Renal cortex interstitium (tissue), 11 donors: ENCODE measurements around the gene SLC38A1. TPM values are rescaled to one million over a fixed set of nuclear protein-coding genes. Genes with fewer than 3 reads are reported as not detected.
"Not testable (repeated sequence)": the region's sequence is repeated elsewhere in the genome, so short reads cannot be mapped to it uniquely, and the experiment has no call there.

Experiments
- DNase-seq, 11 donors: peaks; one replicate each; pipeline ENCODE4 v3.0.0-alpha.2; 2013; ENCODE audit warnings: low read depth in 9 of 11, low spot score in 4 of 11; ENCODE audit errors: extremely low read depth in 1 of 11
- polyA plus RNA-seq, 3 donors: library from polyadenylated mRNA; unstranded; fragments of 120-200 nt; gene quantifications; one replicate each; pipeline ENCODE4 v1.2.1, GENCODE V29; 2013; ENCODE audit not compliant: insufficient read length in 3 of 3

Gene SLC38A1
- polyA plus RNA-seq, 3 donors, result 61.3 to 70.2 (median 69.6) TPM

DNA sequence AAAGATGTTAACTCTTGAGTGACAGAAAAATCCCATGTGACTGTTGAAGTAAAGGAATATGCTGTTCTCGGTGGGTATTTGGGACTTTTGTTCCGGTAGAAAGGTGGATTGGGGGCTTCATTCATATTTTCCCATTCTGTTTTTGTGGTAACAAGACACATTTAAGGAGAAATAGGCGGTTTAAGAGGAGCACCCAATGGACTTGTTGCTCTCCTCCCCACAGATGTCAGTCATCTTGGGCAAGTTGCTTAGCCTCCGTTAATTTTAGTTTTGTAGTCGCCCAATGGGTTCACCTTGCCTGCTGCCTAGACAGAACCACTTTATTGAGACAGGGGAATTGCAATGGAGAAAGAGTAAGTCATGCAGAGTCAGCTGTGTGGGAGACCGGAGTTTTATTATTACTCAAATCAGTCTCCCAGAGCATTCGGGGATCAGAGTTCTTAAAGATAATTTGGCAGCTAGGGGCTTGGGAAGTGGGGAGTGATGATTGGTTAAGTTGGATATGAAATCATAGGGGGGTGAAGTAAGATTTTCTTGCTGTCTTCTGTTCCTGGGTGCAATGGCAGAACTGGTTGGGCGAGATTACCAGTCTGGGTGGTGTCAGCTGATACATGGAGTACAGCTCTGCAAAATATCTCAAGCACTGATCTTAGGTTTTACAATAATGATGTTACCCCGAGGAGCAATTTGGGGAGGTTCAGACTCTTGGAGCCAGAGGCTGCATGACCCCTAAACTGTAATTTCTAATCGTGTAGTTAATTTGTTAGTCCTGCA is 50.3 kb downstream of the SLC38A1 start:
- no peak for DNase-seq

DNA sequence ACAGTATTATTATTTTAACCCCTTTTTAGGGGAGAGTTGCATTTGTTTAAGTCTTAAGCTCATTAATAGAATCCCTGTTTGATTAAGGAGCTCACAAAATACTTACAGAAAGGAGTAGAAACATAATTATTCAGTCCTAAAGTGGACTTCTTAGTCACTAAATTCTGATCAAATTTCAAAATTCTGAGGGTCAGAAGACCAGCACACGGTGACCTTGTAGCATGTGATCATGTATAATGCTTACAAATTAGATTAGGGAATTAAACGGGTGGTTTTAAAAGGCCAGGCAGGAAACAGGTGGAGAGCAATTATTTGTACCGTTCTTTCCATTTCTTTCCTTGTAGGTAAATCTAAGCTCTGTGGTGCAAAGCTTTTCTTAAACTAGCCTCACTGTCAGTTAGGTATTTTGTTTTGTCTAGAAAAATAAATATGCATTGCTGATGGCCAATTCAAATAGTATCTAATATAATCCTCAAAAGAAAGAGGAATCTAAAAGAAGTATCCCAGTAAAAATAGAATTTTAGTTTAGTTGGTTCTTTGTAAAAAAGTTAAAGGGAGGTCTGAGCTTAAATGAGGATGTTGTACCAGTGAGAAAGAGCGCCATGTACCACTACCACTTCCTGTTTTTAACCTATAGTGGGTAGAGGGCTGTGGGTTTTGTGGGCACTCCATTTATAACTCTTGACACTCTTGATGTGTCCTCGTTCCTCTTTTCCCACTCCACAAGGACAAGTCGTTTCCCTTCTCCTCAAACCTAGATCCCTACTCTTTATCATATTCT is 51.1 kb downstream of the SLC38A1 start:
- no peak for DNase-seq

DNA sequence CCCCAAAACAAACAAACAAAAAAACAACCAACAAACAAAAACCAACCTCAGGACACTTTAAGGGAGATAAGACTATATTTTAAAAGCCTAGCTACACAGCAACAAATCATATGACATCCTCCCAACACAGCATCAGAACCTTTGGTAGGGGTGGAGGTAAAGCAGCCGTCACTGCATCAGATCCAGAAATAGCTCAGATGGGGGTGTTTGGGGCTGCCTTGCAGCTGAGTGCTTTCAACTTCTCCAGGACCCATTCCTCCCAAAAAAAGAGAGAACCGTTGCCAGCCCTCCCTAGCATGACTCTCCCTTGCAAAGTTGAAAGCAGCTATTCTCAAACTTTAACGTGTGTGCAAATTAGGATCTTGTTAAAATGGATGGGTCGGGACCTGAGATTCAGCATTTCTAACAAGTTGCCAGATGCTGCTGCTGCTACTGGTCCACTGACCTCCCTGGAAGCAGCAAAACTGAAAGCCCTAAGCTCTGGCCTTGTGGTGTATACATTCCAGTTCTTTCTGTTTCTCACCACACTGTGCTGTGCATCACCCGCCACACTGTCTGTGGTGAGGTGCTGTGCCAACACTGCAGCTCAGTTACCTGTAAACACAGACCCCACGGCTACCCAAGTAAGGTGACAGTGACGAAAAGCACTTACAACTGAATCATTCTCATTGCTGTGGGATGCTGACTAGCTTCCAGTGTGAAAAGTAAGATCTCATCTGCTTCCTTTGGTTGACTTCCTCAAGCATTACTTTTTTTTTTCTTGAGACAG is 54.0 kb downstream of the SLC38A1 start:
- no peak for DNase-seq

DNA sequence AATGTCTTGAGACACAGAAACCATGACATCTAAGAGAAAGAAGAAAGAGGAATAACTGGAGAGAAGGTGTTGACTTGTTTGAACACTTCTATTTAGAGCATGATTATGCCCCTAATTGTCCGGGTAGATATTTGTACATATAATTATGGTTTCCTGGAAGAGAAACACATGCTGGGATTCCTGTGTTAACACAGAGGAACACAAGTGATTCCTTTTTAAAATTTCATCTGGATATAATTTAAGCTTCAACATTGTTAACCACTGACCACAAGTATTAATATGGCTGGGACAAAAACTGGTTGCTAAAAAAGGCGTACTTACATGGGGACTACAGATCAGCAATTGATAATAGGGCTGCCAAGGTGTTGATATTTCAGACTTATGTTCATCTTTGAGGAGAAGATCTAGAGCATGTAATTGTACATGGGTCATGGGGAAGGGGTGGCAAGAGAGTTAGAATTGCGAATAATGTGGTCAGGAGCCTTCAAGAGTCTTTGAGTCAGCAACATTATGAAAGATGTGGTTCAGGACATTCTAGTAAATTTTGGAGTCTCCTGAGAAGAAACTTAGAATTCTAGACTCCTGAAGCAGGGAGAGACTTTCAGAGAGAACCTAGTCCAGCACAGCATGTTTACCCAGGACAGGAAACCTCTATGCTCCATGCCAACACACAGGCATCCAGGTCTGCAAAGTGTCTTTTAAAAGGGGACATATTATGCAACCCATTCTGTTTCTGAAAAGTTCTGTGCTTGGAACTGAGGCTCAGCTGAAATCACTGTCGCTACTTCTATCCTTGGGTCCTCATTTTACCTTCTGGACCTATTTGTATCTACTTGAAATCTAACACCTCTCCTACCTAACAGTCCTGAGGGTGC is 56.5 kb downstream of the SLC38A1 start:
- no peak for DNase-seq

DNA sequence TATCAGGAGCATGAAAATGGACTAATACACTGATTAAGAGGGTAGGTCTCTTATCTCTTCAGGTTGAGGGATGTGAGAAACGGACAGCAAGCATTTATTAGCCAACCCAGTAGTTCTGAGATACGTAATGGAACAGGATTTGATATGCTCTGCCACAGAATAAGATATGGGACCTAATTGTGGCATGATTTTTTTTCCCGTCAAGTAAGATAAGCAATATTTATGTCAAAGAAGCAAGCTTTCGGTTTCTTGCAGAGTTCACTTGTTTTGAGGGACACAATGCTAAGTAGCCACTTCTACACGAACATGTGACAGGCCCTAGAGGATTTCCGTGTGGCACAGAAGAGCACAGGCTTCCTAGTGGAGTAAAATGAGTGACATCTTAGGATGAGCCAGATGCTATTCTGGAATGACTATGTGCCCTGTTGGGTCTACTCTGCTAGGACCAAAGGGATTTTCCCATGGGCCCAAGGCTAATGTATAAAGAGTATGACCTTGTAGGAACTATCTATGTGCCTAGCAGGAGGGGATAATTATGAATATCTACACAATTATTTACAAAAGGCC is 57.9 kb downstream of the SLC38A1 start:
- no peak for DNase-seq

DNA sequence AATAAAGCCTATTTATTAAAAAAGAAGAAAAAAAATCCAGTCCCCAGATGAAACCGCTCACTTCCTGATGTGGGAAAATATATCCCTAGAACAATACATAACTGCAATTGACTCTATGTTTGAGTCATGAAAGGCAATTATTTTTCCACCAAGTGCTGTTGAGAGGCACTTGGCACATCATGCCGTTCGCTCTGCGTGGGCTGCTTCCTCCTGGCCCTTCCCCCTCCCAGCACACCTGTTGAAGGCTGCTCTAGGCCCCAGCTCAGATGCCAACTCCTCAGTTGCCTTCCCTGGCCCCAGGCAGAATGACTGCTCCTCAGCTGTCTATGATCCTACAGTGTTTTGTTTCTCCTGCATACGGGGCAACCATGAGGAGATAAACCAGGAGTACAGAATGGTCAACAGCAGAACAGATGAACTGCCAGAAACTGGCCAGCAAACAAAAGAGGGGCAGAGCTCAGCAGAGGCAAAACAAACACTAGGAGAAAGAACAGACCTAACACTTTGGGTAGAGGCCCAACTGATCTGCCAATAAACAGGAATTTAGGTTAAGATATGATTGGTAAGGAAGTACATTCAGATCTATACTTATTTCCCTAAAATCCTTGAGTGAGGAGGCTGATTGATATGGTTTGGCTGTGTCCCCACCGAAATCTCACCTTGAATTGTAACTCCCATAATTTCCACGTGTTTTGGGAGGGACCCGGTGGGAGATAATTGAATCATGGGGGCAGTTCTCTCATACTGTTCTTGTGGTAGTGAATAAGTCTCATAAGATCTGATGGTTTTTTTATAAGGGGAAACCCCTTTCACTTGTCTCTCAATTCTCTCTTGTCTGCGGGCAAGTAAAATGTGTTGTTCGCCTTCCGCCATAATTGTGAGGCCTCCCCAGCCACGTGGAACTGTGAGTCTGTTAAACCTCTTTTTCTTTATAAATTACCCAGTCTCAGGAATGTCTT is 58.6 kb downstream of the SLC38A1 start:
- DNase-seq, result no peak

DNA sequence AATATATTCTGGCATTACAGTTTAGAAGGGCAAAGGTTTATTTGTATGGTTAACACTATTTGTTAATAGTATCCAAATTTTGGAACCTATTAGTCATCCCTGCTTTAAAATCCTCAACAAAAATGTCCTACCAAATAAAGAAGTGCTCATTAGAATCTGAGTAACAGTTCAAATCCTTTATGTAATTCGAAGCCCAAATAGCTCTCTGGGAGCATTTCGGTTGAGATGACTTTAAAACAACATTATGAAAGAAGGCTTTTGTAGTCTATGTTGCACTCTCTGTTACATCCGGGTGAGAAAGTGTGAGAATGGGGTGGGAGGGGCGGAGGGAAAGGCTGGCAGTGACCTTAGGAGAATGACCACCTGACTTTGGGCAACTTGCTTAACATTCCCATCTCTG is 59.7 kb downstream of the SLC38A1 start:
- no peak for DNase-seq

DNA sequence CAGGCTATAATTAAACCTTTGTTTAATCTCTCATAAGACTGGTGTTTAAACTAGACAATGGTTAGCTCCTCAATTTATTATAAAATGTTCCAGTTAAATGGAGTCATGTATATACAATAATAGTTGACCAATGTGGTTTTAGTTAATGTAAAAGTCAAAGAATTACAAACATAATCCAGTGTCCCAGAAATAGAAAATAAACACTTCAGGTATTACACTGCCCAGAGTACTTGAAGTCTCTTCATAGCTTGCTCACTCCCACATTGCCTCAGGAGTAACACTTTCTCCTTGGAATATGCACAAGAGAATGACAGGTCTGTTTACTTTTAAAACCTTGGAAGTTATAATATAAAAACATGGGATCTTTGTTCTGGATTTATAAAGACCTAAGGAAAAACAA is 60.5 kb downstream of the SLC38A1 start:
- DNase-seq, result no peak

DNA sequence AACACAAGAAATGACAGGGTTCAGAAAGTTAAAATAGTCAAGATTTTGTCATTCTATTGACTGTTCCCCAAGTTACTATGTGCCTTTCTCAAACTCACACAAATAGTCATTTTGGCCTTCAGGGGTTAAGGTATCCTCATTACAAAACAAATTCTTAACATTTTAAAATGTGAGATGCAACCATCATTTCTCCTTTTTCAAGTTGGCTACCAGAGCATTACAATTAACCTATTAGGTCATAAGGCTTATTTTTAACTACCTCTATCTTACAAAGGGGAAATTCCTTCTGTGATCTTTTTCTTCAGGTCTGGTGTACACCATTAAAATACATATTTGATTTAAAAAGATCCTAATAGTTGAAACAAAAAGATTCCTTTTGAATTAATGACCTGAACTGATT is 61.2 kb downstream of the SLC38A1 start:
- DNase-seq, result no peak

DNA sequence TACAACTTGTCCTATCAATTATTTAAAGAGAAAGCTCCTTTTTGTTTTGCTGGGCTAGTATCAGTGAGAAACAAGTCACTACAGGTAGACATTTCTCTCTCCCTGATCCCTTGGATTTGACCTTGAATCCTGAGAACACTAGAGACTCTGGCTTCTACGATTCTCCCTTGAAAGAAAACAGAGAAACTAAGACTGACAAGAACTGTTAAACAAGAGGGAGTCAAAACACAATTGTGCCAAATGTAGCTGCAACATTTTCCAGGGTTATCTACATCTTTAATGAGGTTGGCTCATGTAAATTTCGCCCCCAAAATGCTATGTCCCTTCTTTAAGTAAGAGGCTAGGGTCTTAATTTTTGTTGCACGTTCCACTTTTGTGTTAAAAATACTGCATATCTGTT is 62.4 kb downstream of the SLC38A1 start:
- no peak for DNase-seq

DNA sequence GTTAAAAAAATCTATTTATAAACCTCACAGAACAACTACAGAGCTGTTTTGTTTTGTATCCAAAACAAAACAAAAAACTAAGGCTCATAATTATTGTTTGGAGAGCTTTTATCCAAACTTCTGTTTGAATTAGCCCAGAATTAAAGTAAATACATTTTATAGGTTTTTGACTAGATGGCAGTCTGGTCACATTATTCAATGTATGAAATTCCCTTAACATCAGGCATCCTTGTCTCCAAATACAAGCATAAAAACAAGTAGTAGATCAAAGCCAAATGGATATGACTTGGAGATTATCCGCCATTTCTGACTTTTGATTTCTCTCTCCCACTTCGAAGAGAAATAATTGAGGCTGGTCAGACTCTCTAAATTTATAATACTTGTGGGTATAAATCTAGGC is 63.5 kb downstream of the SLC38A1 start:
- no peak for DNase-seq

DNA sequence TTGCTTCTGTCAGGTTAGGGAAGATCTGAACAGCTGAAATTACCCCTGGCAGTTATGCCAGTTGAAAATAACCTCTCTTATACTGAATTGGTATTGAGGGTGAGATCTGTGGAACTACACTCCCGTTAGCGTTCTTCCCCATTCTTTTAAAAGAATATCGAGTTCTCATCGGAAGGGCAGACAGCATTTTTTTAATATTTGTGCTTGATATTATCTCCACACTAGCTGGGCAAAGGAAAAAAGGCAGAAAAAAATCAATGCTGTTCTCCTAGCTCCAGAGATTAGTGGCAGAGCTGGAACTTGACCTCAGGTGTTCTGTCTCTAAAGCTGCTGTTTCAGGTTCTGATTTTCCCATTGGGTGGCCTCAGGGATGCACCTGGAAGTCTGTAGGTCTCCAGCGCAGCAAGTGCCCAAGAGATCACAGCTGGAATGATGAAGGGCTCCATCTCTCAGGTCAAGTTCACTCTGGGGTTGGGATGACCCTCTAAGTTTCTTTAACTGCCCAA is 67.5 kb downstream of the SLC38A1 start:
- DNase-seq, result no peak

DNA sequence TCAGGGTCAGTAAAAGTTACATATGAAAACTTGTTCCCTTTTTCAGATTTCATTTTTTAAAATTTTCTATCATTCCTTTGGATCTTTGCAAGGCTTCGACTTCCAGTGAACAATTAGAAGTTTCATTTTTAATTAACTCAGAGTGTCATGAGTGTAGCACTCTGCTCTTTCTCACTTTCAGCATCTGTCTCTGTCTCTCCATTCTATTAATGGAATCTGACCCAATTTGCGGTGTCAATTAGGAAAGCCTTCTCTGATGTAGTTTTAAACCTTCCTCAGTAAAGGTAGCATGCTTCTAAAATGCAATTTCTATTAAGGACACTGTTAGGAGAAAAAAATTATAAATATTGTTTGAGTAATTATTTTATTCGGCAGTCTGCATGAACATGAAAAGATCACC is 68.3 kb downstream of the SLC38A1 start:
- no peak for DNase-seq

DNA sequence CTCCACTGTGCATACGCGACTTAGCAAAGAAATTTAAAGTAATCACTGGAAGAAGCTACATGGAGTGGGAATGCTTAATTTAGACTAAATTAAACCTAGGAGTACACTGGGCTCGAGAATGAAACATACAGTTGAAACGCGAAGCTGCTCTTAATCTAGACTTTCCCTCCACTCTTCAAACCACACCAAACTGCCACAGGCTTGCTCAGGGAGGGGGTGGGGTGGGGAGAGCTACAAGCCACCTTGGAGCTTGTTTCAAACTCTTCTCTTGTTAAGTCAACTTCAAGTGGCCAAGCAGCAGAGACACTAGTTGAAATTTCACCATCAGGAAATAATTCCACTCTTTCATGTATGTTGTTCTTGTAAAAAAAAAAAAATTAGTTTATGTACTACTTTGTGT is 69.9 kb downstream of the SLC38A1 start:
- no peak for DNase-seq

DNA sequence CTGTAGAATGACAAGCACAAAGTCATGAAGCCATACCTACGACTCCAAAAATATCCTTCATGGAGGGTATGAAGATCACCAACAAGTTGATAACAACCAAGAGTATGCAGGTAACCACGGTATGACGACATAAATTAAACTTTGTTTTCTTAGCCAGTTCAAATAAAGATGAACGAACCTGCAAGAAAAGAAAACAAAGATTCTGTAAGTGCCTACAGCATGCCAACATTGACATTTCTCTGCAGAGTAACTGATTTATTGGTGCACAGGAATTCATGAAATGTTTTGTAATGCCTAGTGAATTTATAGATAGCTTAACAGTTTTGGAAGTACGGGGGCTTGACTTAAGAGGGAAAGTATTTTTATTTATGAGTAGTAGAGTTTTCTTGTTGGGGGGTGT is 71.0 kb downstream of the SLC38A1 start:
- DNase-seq, result no peak

DNA sequence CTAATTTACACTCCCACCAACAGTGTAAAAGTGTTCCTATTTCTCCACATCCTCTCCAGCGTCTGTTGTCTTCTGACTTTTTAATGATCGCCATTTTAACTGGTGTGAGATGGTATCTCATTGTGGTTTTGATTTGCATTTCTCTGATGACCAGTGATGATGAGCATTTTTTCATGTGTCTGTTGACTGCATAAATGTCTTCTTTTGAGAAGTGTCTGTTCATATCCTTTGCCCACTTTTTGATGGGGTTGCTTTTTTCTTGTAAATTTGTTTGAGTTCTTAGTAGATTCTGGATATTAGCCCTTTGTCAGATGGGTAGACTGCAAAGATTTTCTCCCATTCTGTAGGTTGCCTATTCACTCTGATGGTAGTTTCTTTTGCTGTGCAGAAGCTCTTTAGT is 78.3 kb downstream of the SLC38A1 start:
- not testable (repeated sequence) for DNase-seq

DNA sequence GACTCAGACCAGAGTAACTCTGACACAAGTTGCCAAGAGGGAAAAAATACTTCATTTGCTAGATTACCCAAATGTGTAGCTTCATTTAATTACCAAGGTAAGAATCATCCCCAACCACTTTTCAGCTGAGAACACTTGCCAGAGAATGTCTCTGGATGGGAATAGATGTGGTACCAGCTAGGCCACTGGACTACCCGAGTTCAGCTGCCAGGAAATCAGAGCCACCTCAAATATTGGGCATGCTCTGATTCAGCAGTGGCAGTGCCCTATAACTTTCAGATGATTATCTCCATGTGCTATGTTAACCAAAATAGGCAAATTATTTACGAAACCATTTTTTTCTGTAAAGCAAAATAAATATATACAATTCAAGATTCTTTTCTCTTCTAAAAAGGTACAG is 80.7 kb downstream of the SLC38A1 start:
- no peak for DNase-seq
